ENCODE measurements around the gene MGMT.

DNA sequence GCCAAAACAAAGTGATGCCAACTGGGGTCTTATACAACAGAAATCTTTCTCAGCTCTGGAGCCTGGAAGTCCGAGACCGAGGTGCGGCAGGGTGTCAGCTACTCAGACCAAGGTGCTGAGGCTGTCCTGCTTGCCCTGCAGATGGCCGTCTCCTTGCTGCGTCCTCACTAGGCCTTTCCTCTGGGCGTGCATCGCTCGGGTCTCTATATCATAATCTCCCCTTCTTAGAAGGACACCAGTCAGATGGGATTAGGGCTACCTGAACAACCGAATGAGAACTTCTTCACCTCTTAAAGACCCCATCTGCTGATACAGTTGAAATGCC, 252.3 kb downstream of the MGMT start:
- TF ChIP-seq, protein P1, sequence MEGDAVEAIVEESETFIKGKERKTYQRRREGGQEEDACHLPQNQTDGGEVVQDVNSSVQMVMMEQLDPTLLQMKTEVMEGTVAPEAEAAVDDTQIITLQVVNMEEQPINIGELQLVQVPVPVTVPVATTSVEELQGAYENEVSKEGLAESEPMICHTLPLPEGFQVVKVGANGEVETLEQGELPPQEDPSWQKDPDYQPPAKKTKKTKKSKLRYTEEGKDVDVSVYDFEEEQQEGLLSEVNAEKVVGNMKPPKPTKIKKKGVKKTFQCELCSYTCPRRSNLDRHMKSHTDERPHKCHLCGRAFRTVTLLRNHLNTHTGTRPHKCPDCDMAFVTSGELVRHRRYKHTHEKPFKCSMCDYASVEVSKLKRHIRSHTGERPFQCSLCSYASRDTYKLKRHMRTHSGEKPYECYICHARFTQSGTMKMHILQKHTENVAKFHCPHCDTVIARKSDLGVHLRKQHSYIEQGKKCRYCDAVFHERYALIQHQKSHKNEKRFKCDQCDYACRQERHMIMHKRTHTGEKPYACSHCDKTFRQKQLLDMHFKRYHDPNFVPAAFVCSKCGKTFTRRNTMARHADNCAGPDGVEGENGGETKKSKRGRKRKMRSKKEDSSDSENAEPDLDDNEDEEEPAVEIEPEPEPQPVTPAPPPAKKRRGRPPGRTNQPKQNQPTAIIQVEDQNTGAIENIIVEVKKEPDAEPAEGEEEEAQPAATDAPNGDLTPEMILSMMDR (IDR thresholded peaks at IDR 0.05; ENCODE audit: low read depth, low read length, missing input control): no peak
- TF ChIP-seq, protein P2, sequence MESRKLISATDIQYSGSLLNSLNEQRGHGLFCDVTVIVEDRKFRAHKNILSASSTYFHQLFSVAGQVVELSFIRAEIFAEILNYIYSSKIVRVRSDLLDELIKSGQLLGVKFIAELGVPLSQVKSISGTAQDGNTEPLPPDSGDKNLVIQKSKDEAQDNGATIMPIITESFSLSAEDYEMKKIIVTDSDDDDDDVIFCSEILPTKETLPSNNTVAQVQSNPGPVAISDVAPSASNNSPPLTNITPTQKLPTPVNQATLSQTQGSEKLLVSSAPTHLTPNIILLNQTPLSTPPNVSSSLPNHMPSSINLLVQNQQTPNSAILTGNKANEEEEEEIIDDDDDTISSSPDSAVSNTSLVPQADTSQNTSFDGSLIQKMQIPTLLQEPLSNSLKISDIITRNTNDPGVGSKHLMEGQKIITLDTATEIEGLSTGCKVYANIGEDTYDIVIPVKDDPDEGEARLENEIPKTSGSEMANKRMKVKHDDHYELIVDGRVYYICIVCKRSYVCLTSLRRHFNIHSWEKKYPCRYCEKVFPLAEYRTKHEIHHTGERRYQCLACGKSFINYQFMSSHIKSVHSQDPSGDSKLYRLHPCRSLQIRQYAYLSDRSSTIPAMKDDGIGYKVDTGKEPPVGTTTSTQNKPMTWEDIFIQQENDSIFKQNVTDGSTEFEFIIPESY (IDR thresholded peaks at IDR 0.05): no peak
- TF ChIP-seq RAD21 (IDR thresholded peaks at IDR 0.05): no peak
- TF ChIP-seq, protein P3, sequence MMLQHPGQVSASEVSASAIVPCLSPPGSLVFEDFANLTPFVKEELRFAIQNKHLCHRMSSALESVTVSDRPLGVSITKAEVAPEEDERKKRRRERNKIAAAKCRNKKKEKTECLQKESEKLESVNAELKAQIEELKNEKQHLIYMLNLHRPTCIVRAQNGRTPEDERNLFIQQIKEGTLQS (IDR thresholded peaks at IDR 0.05): no peak
- TF ChIP-seq SP1 (IDR thresholded peaks at IDR 0.05): no peak
- TF ChIP-seq, protein P4, sequence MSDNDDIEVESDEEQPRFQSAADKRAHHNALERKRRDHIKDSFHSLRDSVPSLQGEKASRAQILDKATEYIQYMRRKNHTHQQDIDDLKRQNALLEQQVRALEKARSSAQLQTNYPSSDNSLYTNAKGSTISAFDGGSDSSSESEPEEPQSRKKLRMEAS (IDR thresholded peaks at IDR 0.05): no peak
- TF ChIP-seq HNF4G (IDR thresholded peaks at IDR 0.05): no peak
- no peak for TF ChIP-seq YY1 (IDR thresholded peaks at IDR 0.05)
- TF ChIP-seq, protein P5, sequence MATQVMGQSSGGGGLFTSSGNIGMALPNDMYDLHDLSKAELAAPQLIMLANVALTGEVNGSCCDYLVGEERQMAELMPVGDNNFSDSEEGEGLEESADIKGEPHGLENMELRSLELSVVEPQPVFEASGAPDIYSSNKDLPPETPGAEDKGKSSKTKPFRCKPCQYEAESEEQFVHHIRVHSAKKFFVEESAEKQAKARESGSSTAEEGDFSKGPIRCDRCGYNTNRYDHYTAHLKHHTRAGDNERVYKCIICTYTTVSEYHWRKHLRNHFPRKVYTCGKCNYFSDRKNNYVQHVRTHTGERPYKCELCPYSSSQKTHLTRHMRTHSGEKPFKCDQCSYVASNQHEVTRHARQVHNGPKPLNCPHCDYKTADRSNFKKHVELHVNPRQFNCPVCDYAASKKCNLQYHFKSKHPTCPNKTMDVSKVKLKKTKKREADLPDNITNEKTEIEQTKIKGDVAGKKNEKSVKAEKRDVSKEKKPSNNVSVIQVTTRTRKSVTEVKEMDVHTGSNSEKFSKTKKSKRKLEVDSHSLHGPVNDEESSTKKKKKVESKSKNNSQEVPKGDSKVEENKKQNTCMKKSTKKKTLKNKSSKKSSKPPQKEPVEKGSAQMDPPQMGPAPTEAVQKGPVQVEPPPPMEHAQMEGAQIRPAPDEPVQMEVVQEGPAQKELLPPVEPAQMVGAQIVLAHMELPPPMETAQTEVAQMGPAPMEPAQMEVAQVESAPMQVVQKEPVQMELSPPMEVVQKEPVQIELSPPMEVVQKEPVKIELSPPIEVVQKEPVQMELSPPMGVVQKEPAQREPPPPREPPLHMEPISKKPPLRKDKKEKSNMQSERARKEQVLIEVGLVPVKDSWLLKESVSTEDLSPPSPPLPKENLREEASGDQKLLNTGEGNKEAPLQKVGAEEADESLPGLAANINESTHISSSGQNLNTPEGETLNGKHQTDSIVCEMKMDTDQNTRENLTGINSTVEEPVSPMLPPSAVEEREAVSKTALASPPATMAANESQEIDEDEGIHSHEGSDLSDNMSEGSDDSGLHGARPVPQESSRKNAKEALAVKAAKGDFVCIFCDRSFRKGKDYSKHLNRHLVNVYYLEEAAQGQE (IDR thresholded peaks at IDR 0.05): no peak
- no peak for TF ChIP-seq GABPA (IDR thresholded peaks at IDR 0.05 in 1 of 2, conservative IDR thresholded peaks at IDR 0.05 in 1 of 2)
- no peak for TF ChIP-seq JUND (IDR thresholded peaks at IDR 0.05)
- no peak for TF ChIP-seq FOXA1 (IDR thresholded peaks at IDR 0.05)
- no peak for TF ChIP-seq NR2F2 (IDR thresholded peaks at IDR 0.05)
- TF ChIP-seq TAF1 (conservative IDR thresholded peaks at IDR 0.05): no peak

Data from liver (tissue), 3 donors.